Adrenal gland (tissue), 5 donors: ENCODE results near the gene RECK.

Source experiments
- CTCF ChIP-seq, 6 experiments: fragments of 450-650 bp in 4 of 6; fragments of 200-600 bp in 2 of 6; sonication (generic) in 1 of 6; IDR thresholded peaks; 1 replicate in 5 of 6; 2 replicates in 1 of 6; pipeline versions ENCODE4 v1.5.1 to v1.8.0; 2016 to 2021; ENCODE audit warnings: antibody characterized with exemption in 6 of 6, mild to moderate bottlenecking in 2 of 6, moderate library complexity in 1 of 6
- POLR2A ChIP-seq, 2 donors: fragments of 450-650 bp; IDR thresholded peaks; one replicate each; pipeline ENCODE4 v1.6.1; 2017; ENCODE audit warnings: antibody characterized with exemption in 2 of 2, mild to moderate bottlenecking in 2 of 2, moderate library complexity in 1 of 2
- donor health status: DM: no; HTN: no; CAD: no.

- no peak for TF ChIP-seq CTCF (IDR thresholded peaks at IDR 0.05)
- no peak for TF ChIP-seq POLR2A (IDR thresholded peaks at IDR 0.05)
These were observed 85.3 kb downstream of the RECK start for GRCh38 chr9:36121971-36122370.
